Mammary epithelial cell (primary cell): ENCODE results near the gene CCDC3.

Experiments
- EZH2 ChIP-seq: IDR thresholded peaks from 2 replicates; pipeline ENCODE4 v1.6.1; 2012; ENCODE audit warnings: low read length, inconsistent platforms, borderline replicate concordance
- TF ChIP-seq, protein P1 (sequence below), 2 donors: IDR thresholded peaks in 1 of 2; conservative IDR thresholded peaks in 1 of 2; 2 replicates each; pipeline ENCODE4 v1.5.1; 2011 to 2012; ENCODE audit warnings: inconsistent platforms in 2 of 2, low read length in 2 of 2, mild to moderate bottlenecking in 2 of 2, control low read depth in 1 of 2, low read depth in 1 of 2; ENCODE audit not compliant: insufficient read depth in 1 of 2; ENCODE audit errors: extremely low read depth in 1 of 2

GRCh38 chr10:12981570-12981969 is 19.9 kb downstream of the CCDC3 start:
- TF ChIP-seq, protein P1, sequence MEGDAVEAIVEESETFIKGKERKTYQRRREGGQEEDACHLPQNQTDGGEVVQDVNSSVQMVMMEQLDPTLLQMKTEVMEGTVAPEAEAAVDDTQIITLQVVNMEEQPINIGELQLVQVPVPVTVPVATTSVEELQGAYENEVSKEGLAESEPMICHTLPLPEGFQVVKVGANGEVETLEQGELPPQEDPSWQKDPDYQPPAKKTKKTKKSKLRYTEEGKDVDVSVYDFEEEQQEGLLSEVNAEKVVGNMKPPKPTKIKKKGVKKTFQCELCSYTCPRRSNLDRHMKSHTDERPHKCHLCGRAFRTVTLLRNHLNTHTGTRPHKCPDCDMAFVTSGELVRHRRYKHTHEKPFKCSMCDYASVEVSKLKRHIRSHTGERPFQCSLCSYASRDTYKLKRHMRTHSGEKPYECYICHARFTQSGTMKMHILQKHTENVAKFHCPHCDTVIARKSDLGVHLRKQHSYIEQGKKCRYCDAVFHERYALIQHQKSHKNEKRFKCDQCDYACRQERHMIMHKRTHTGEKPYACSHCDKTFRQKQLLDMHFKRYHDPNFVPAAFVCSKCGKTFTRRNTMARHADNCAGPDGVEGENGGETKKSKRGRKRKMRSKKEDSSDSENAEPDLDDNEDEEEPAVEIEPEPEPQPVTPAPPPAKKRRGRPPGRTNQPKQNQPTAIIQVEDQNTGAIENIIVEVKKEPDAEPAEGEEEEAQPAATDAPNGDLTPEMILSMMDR (conservative IDR thresholded peaks at IDR 0.05 in 1 of 2, IDR thresholded peaks at IDR 0.05 in 1 of 2; ENCODE audit: extremely low read depth in 1 of 2, insufficient read depth in 1 of 2, low read depth in 1 of 2, low read length in 2 of 2), result no peak
- TF ChIP-seq EZH2, result no peak
